Activated CD8-positive, alpha-beta memory T cell treated with anti-CD3 and anti-CD28 coated beads, Interleukin-2, amount 10 ng/mL, durations not matched to agents 7 days and 5 days (primary cell): ENCODE results near the gene CCDC122. TPM values are rescaled to one million over a fixed set of nuclear protein-coding genes. Genes with fewer than 3 reads are reported as not detected.

Experiments
- ATAC-seq: fragments of 150-1000 bp; cut with Tn5 transposase; one replicate; pipeline ENCODE4 v1.10.0; 2021; ENCODE audit warnings: moderate library complexity
- CTCF ChIA-PET: fragments of 350-600 bp; sonication (Branson Sonifier 250); formaldehyde crosslinking; loops from one replicate; lab custom pipeline; 2021; ENCODE audit warnings: antibody characterized with exemption; lab: Charles Lee
- DNase-seq: peaks from one replicate; pipeline ENCODE4 v3.0.0-alpha.2; 2020
- H3K27ac Mint-ChIP-seq: one replicate; pipeline ENCODE4 v1.8.0; 2021; ENCODE audit warnings: mild to moderate bottlenecking, mixed read lengths
- H3K27me3 Mint-ChIP-seq: one replicate; pipeline ENCODE4 v1.8.0; 2021; ENCODE audit warnings: mixed read lengths
- H3K36me3 Mint-ChIP-seq: one replicate; pipeline ENCODE4 v1.8.0; 2021; ENCODE audit warnings: mild to moderate bottlenecking, mixed read lengths
- H3K4me1 Mint-ChIP-seq: one replicate; pipeline ENCODE4 v1.8.0; 2021; ENCODE audit warnings: mixed read lengths
- H3K4me3 Mint-ChIP-seq: one replicate; pipeline ENCODE4 v1.8.0; 2021; ENCODE audit warnings: mild to moderate bottlenecking, moderate library complexity, mixed read lengths
- H3K9me3 Mint-ChIP-seq: one replicate; pipeline ENCODE4 v1.8.0; 2022; ENCODE audit warnings: low read depth, mixed read lengths
- total RNA-seq, 2 experiments: library from RNA; stranded (reverse); gene quantifications; one replicate each; pipeline ENCODE4 v1.2.3, GENCODE V29; 2021

CCDC122 gene
- 1 to 10 TPM; 1.3 to 2.0 TPM for total RNA-seq

GRCh38 chr13:43878892-43879754, at the start of gene CCDC122:
Gene CCDC122 (minus strand): TSS chr13:43879740. CDS start chr13:43869376, 10,364 bp downstream.
- H3K4me1 Mint-ChIP-seq = peaks cover 30% of the 10 kb centered on the region
- peak within 1 kb of the TSS; percentile 77 for H3K27ac Mint-ChIP-seq
- peaks cover 4% of the 10 kb centered on the region for H3K36me3 Mint-ChIP-seq
- H3K9me3 Mint-ChIP-seq = no peaks in the 10 kb centered on the region
- H3K27me3 Mint-ChIP-seq = peaks cover 5% of the 10 kb centered on the region
- ATAC-seq (peak; percentile 87), DNase-seq (peak; percentile 79)
- H3K4me3 Mint-ChIP-seq = peak within 1 kb of the TSS; percentile 78
- CTCF ChIA-PET = interaction anchor here (0.6 to 1.5 kb wide), 6 partner anchors 9 to 794 kb away, joined by 3 to 5 read pairs (median 3); no protein-coding TSS in a partner anchor

GRCh38 chr13:43924549-43925245, 45.2 kb upstream of the CCDC122 start:
- no peak for ATAC-seq
- Mint-ChIP-seq H3K36me3 (no peaks in the 10 kb centered on the region), H3K4me1 (no peaks in the 10 kb centered on the region), H3K9me3 (no peaks in the 10 kb centered on the region), H3K4me3 (no peak overlapping the region), H3K27me3 (peaks cover 15% of the 10 kb centered on the region), H3K27ac (no peak overlapping the region)
- CTCF ChIA-PET = no interaction called here
- no peak for DNase-seq

GRCh38 chr13:43920965-43921674, 41.6 kb upstream of the CCDC122 start:
- ATAC-seq = no peak
- Mint-ChIP-seq H3K4me3 (no peak overlapping the region), H3K4me1 (no peaks in the 10 kb centered on the region), H3K27ac (no peak overlapping the region), H3K27me3 (peaks cover 27% of the 10 kb centered on the region), H3K9me3 (no peaks in the 10 kb centered on the region), H3K36me3 (no peaks in the 10 kb centered on the region)
- no peak for DNase-seq
- CTCF ChIA-PET = interaction anchor here (1.5 kb wide), 1 partner anchor 8 kb away, joined by 3 read pairs; no protein-coding TSS in a partner anchor

GRCh38 chr13:43918636-43919035, 39.1 kb upstream of the CCDC122 start:
- no peaks in the 10 kb centered on the region for H3K4me1 Mint-ChIP-seq
- no peak overlapping the region for H3K27ac Mint-ChIP-seq
- ATAC-seq (no peak), DNase-seq (no peak)
- peaks cover 28% of the 10 kb centered on the region for H3K27me3 Mint-ChIP-seq
- H3K9me3 Mint-ChIP-seq = no peaks in the 10 kb centered on the region
- no peak overlapping the region for H3K4me3 Mint-ChIP-seq
- CTCF ChIA-PET = no interaction called here
- H3K36me3 Mint-ChIP-seq = no peaks in the 10 kb centered on the region

- no peak overlapping the region for H3K4me3 Mint-ChIP-seq
- no peaks in the 10 kb centered on the region for H3K36me3 Mint-ChIP-seq
- H3K27ac Mint-ChIP-seq = no peak overlapping the region
- CTCF ChIA-PET = interaction anchor here (0.6 kb wide), 1 partner anchor 1007 kb away, joined by 4 read pairs; no protein-coding TSS in a partner anchor
- no peaks in the 10 kb centered on the region for H3K9me3 Mint-ChIP-seq
- H3K4me1 Mint-ChIP-seq = no peaks in the 10 kb centered on the region
- no peak for ATAC-seq
- no peak for DNase-seq
- peaks cover 30% of the 10 kb centered on the region for H3K27me3 Mint-ChIP-seq
Observed at GRCh38 chr13:43916828-43917227, 37.3 kb upstream of the CCDC122 start.

GRCh38 chr13:43915451-43915850, 35.9 kb upstream of the CCDC122 start:
- ATAC-seq = no peak
- CTCF ChIA-PET = no interaction called here

GRCh38 chr13:43911871-43912270, 32.3 kb upstream of the CCDC122 start:
- no peak overlapping the region for H3K27ac Mint-ChIP-seq
- no peak overlapping the region for H3K4me3 Mint-ChIP-seq
- no peaks in the 10 kb centered on the region for H3K36me3 Mint-ChIP-seq
- H3K27me3 Mint-ChIP-seq = peaks cover 20% of the 10 kb centered on the region
- DNase-seq = no peak
- H3K9me3 Mint-ChIP-seq = no peaks in the 10 kb centered on the region
- no peak for ATAC-seq
- CTCF ChIA-PET = no interaction called here
- H3K4me1 Mint-ChIP-seq = no peaks in the 10 kb centered on the region

More at GRCh38 chr13:43915451-43915850, 35.9 kb upstream of the CCDC122 start:
- Mint-ChIP-seq H3K9me3 (no peaks in the 10 kb centered on the region), H3K4me3 (no peak overlapping the region), H3K36me3 (no peaks in the 10 kb centered on the region), H3K4me1 (no peaks in the 10 kb centered on the region), H3K27ac (no peak overlapping the region), H3K27me3 (peaks cover 21% of the 10 kb centered on the region)
- no peak for DNase-seq

- H3K4me3 Mint-ChIP-seq = no peak overlapping the region
- no peak for ATAC-seq
Observed at GRCh38 chr13:43911278-43911677, 31.7 kb upstream of the CCDC122 start.

GRCh38 chr13:43910856-43911255, 31.3 kb upstream of the CCDC122 start:
- no peak for DNase-seq
- Mint-ChIP-seq H3K4me1 (no peaks in the 10 kb centered on the region), H3K4me3 (no peak overlapping the region), H3K36me3 (no peaks in the 10 kb centered on the region), H3K27me3 (peaks cover 24% of the 10 kb centered on the region), H3K27ac (no peak overlapping the region), H3K9me3 (no peaks in the 10 kb centered on the region)
- ATAC-seq = no peak
- CTCF ChIA-PET = interaction anchor here (0.6 to 1.6 kb wide), 4 partner anchors 15 to 558 kb away, joined by 3 to 4 read pairs (median 3); no protein-coding TSS in a partner anchor

More at GRCh38 chr13:43911278-43911677, 31.7 kb upstream of the CCDC122 start:
- CTCF ChIA-PET = interaction anchor here (0.6 to 1.6 kb wide), 3 partner anchors 15 to 558 kb away, joined by 3 to 4 read pairs (median 3); no protein-coding TSS in a partner anchor
- peaks cover 23% of the 10 kb centered on the region for H3K27me3 Mint-ChIP-seq
- no peaks in the 10 kb centered on the region for H3K4me1 Mint-ChIP-seq
- H3K9me3 Mint-ChIP-seq = no peaks in the 10 kb centered on the region
- no peak overlapping the region for H3K27ac Mint-ChIP-seq
- H3K36me3 Mint-ChIP-seq = no peaks in the 10 kb centered on the region
- no peak for DNase-seq

- no peaks in the 10 kb centered on the region for H3K36me3 Mint-ChIP-seq
- H3K27me3 Mint-ChIP-seq = peaks cover 36% of the 10 kb centered on the region
- ATAC-seq = no peak
- H3K4me3 Mint-ChIP-seq = no peak overlapping the region
- H3K4me1 Mint-ChIP-seq = no peaks in the 10 kb centered on the region
- DNase-seq = no peak
- CTCF ChIA-PET = interaction anchor here (0.6 to 5.8 kb wide), 10 partner anchors 8 to 1175 kb away, joined by 3 to 38 read pairs (median 4); no protein-coding TSS in a partner anchor
- H3K27ac Mint-ChIP-seq = no peak overlapping the region
- H3K9me3 Mint-ChIP-seq = no peaks in the 10 kb centered on the region
Observed at GRCh38 chr13:43908156-43909126, 28.9 kb upstream of the CCDC122 start.

GRCh38 chr13:43905435-43906031, 26.0 kb upstream of the CCDC122 start:
- Mint-ChIP-seq H3K27ac (no peak overlapping the region), H3K4me3 (no peak overlapping the region), H3K27me3 (peaks cover 38% of the 10 kb centered on the region), H3K4me1 (no peaks in the 10 kb centered on the region), H3K36me3 (no peaks in the 10 kb centered on the region), H3K9me3 (no peaks in the 10 kb centered on the region)
- ATAC-seq (peak; percentile 60), DNase-seq (no peak)
- CTCF ChIA-PET = interaction anchor here (0.6 to 5.8 kb wide), 7 partner anchors 10 to 570 kb away, joined by 3 to 38 read pairs (median 3); no protein-coding TSS in a partner anchor
